ENCODE measurements around the gene CTSL.

CTSL gene

DNA sequence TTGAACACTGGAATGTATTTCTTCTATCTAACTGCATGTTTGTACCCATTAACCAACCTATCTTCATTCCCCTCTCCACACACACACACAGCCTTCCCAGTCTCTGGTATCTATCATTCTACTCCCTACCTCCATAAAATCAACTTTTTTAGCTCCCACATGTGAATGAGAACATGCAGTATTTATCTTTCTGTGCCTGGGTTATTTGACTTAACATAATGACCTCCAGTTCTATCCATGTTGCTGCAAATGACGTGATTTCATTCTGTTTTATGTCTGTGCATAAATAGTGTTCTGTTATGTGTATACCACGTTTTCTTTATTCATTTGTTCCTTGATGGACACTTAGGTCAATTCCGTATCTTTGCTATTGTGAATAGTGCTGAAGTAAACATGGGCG lies 38.7 kb upstream of the CTSL start:
- H3K4me3 Mint-ChIP-seq: no peak overlapping the region
- peaks cover 1% of the 10 kb centered on the region for H3K36me3 Mint-ChIP-seq (ENCODE audit: low read depth)
- H3K27me3 Mint-ChIP-seq (ENCODE audit: low read depth): peaks cover 29% of the 10 kb centered on the region
- no peaks in the 10 kb centered on the region for H3K9me3 Mint-ChIP-seq
- no peak overlapping the region for H3K27ac Mint-ChIP-seq
- peaks cover 11% of the 10 kb centered on the region for H3K4me1 Mint-ChIP-seq (ENCODE audit: low read depth)

DNA sequence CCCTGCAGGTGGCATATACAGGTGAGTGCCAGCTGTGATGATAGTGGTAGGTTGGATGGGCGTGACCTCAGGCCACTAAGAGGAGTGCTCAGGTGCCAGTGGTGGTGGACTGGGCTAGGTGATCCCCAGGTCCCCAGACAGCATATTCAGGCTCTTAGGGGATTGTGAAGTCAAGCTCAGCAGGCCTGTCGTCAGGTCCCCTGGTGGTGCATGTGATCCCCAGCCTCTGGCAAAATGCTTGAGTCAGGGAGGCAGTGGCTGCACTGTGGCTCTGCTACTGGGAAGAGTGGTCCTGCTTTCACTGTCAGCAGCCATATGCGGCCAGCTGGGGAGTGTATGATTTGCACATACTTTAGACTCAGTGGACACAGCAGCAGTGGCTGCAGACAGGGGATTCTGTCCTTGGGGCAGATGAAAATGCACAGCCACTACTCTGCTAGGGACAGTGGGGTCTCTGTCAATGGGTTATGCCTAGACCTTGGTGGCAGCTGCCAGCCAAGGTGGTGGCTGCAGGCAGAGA lies 31.6 kb upstream of the CTSL start:
- H3K27ac Mint-ChIP-seq: no peak overlapping the region
- peaks cover 13% of the 10 kb centered on the region for H3K9me3 Mint-ChIP-seq
- H3K27me3 Mint-ChIP-seq (ENCODE audit: low read depth): peaks cover 25% of the 10 kb centered on the region
- H3K4me3 Mint-ChIP-seq: no peak overlapping the region
- peaks cover 3% of the 10 kb centered on the region for H3K36me3 Mint-ChIP-seq (ENCODE audit: low read depth)
- no peaks in the 10 kb centered on the region for H3K4me1 Mint-ChIP-seq (ENCODE audit: low read depth)

DNA sequence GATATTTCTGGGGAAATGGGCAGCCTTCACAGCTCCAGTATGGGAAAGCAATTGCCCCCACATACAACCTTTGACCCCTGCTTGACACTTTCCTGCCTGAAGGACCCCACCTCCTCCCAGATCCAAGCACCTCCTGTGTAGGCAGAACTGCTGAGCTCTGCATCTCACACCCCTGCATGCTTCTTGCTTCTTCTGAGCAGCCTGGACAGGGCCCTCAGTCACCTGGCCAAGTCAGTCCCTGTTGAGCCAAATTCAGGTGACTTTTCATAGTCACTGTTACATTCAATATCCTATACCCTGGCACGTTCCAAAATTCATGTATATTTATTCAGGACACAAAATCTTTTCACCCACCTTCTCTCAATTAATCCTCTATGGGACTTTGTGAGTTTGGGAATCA lies 30.4 kb upstream of the CTSL start:
- no peak overlapping the region for H3K27ac Mint-ChIP-seq
- no peak overlapping the region for H3K4me3 Mint-ChIP-seq

DNA sequence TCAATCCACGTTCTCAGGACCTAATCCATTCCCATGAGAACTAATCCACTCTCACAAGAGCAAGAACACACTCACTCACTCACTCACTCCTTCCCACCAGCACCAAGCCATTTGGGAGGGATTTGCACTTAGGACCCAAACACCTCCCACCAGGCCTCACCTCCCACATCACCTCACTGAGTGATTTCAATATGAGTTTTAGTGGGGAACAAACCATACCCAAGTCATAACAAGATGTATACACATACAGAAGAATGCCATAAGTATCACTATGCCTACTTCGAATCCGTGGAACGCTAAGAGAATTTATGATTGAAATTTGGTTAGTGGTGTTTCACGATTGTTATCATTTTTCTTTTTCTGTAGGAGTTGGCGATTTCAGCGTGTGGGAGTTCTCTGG lies 29.3 kb upstream of the CTSL start:
- Mint-ChIP-seq H3K4me3 (no peak overlapping the region), H3K9me3 (peaks cover 13% of the 10 kb centered on the region)

More for the DNA sequence above, 30.4 kb upstream of the CTSL start:
- no peaks in the 10 kb centered on the region for H3K4me1 Mint-ChIP-seq (ENCODE audit: low read depth)
- peaks cover 27% of the 10 kb centered on the region for H3K27me3 Mint-ChIP-seq (ENCODE audit: low read depth)
- H3K9me3 Mint-ChIP-seq: peaks cover 13% of the 10 kb centered on the region
- peaks cover 3% of the 10 kb centered on the region for H3K36me3 Mint-ChIP-seq (ENCODE audit: low read depth)

DNA sequence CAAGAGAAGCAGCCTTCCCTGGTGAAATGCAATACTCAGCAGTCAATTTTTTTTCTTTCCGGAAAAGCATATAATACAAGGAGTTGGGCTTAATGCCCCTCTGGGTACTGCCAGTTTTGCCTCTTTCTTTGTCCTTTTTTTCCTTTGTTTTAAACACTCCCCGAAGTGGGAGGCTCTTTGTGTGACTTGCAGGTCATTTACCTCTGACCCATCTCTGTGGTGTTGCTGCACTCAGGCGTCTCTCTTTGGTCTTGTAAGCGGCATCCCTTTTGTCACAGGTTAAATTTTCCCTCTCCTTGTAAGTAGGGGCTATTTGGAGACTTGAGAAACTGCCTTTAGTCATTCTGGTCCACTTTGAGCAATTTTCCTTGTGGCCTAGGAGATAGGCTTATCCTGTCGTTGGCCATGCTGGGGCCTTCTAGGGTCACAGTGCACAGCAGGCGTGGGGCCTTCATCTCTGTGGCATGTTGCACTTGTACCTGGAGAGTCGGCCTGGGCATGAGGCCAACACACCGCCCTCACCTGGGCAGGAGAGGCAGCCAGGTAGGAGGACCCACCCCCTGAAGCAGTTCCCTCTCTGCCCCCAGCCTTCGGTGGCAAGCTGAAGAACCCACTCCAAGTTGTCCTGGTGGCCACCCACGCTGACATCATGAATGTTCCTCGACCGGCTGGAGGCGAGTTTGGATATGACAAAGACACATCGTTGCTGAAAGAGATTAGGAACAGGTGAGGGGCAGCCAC lies 27.7 kb upstream of the CTSL start:
- no peak overlapping the region for H3K27ac Mint-ChIP-seq
- peaks cover 8% of the 10 kb centered on the region for H3K9me3 Mint-ChIP-seq
- H3K36me3 Mint-ChIP-seq (ENCODE audit: low read depth): no peaks in the 10 kb centered on the region
- H3K27me3 Mint-ChIP-seq (ENCODE audit: low read depth): peaks cover 25% of the 10 kb centered on the region
- H3K4me1 Mint-ChIP-seq (ENCODE audit: low read depth): no peaks in the 10 kb centered on the region
- no peak overlapping the region for H3K4me3 Mint-ChIP-seq

More for the DNA sequence above, 29.3 kb upstream of the CTSL start:
- Mint-ChIP-seq H3K27me3 (ENCODE audit: low read depth) (peaks cover 25% of the 10 kb centered on the region), H3K36me3 (ENCODE audit: low read depth) (peaks cover 3% of the 10 kb centered on the region), H3K27ac (no peak overlapping the region), H3K4me1 (ENCODE audit: low read depth) (no peaks in the 10 kb centered on the region)

DNA sequence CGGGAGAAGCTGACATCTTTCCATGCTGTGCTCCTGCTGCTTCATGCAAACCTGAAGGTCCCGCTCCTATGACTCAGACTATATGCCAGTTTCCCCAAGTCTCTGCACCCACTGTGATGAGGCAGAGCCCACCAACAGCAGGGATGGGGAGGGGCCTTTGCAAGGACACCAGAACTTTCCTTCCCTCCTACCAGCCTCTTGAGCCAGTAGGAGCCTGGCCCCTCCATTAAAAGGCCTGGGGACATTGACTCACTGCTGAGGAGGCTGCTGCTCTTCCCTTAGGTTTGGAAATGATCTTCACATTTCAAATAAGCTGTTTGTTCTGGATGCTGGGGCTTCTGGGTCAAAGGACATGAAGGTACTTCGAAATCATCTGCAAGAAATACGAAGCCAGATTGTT lies 26.1 kb upstream of the CTSL start:
- Mint-ChIP-seq H3K27me3 (ENCODE audit: low read depth) (peaks cover 29% of the 10 kb centered on the region), H3K27ac (no peak overlapping the region), H3K4me1 (ENCODE audit: low read depth) (no peaks in the 10 kb centered on the region), H3K9me3 (no peaks in the 10 kb centered on the region), H3K36me3 (ENCODE audit: low read depth) (no peaks in the 10 kb centered on the region), H3K4me3 (no peak overlapping the region)

DNA sequence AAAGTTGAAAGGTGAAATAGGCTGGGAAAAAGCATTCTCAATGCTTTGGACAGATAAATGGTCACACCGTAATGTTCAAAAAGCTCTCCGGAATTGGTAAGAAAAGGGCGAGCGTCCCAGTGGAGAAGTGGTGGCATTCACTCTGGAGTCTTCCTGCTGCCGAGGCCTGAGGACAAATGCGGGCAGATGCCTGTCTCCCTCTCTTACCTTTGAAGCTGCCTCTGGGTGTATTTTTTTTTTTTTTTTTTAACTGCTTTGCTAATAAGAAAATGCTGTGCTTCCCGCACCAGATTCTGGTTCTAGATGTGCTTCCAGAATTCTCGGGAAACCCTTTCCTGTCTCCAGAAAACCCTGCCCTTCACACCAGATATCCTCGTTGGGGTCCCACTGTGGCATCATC lies 24.4 kb upstream of the CTSL start:
- no peaks in the 10 kb centered on the region for H3K36me3 Mint-ChIP-seq (ENCODE audit: low read depth)
- H3K27ac Mint-ChIP-seq: no peak overlapping the region
- H3K27me3 Mint-ChIP-seq (ENCODE audit: low read depth): peaks cover 36% of the 10 kb centered on the region
- H3K9me3 Mint-ChIP-seq: no peaks in the 10 kb centered on the region
- no peaks in the 10 kb centered on the region for H3K4me1 Mint-ChIP-seq (ENCODE audit: low read depth)
- no peak overlapping the region for H3K4me3 Mint-ChIP-seq

DNA sequence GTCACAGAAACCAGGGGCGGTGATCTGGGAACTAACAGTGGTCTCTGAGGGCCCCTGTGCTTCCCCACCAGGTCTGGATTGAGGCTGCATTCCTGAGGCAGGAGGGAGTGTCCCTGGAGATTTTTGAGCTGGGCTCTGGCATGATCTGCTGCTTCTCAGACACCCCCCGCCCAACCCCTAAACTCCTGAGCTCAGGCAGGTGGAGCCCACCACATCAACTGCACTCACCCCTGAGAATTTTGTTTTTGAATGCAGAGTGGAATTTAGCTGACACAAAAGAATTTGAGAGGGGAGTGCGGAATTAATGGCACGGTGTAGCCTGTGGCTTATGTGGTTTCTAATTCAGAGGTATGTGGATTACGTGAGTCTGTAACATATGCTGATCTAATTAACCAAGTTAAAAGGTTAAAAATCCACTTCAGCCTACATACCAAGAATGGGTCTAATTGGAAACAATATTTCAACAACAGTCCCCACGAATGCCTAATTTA lies 23.9 kb upstream of the CTSL start:
- Mint-ChIP-seq H3K27ac (no peak overlapping the region), H3K27me3 (ENCODE audit: low read depth) (peaks cover 34% of the 10 kb centered on the region), H3K4me3 (no peak overlapping the region), H3K4me1 (ENCODE audit: low read depth) (no peaks in the 10 kb centered on the region), H3K9me3 (no peaks in the 10 kb centered on the region), H3K36me3 (ENCODE audit: low read depth) (no peaks in the 10 kb centered on the region)

DNA sequence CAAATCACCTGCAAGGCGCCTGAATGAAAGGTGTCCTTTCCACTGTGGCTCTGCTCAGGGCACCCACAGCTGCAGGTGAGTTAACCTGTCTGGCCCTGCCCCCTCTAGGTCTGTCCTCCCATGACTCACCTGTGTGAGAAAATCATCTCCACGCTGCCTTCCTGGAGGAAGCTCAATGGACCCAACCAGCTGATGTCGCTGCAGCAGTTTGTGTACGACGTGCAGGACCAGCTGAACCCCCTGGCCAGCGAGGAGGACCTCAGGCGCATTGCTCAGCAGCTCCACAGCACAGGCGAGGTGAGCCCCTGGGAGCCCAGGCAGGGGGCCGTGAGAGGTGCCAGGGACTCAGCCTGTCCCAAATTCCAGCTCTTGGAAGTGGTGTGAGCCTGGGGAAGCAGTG lies 23.0 kb upstream of the CTSL start:
- no peaks in the 10 kb centered on the region for H3K9me3 Mint-ChIP-seq
- H3K4me1 Mint-ChIP-seq (ENCODE audit: low read depth): peaks cover 3% of the 10 kb centered on the region
- peaks cover 2% of the 10 kb centered on the region for H3K36me3 Mint-ChIP-seq (ENCODE audit: low read depth)
- H3K4me3 Mint-ChIP-seq: no peak overlapping the region
- H3K27me3 Mint-ChIP-seq (ENCODE audit: low read depth): peaks cover 41% of the 10 kb centered on the region
- H3K27ac Mint-ChIP-seq: no peak overlapping the region

DNA sequence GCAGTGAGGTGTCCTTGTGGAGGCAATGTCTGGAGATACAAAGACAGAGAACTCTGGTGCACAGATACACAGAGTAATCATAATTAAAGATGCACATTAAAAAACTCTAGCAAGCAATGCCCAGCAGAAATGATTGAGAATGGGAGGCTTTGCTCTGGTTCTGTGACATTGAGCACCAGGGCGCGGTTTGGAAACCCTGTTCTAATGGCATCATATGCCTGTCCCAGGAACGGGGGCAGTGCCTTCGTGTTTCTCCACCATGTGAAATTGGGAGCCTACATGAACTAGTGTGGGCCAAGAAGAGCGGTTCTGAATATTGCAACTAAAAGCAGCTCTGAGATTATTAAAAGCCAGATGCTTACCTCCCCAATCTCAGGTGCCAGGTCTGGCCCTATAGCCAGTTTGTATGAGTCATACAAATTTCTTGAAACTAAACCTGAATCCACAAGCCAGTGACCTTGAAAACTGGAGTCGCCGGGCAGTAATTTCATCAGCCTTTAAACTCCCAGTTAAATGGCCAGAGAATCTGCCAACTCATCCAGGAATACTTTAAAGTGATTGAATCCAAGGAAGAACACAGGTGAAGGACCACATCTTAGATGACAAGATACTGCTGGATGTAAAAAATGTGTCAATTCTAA lies 22.2 kb upstream of the CTSL start:
- H3K36me3 Mint-ChIP-seq (ENCODE audit: low read depth): peaks cover 2% of the 10 kb centered on the region

DNA sequence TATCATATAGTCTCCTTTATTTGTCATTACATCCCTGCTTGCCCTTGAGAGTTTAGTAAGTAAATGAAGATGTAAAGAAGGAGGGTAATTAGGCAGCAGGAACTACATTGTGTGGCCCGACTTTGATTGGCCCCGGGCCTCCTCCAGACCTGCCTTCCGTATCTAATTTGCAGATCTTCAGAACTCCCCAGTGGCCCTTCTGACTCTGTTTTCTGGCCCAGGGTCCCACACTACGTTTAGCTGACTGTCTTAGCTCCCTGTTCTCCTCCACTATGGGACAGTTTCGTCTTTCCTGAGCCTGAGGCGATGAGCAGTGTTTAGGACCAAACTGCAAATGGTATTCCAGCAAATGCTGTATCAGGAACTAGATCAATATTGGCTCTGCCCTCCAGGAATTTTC lies 21.6 kb upstream of the CTSL start:
- Mint-ChIP-seq H3K9me3 (no peaks in the 10 kb centered on the region), H3K36me3 (ENCODE audit: low read depth) (peaks cover 2% of the 10 kb centered on the region), H3K27ac (no peak overlapping the region), H3K27me3 (ENCODE audit: low read depth) (peaks cover 48% of the 10 kb centered on the region), H3K4me3 (no peak overlapping the region), H3K4me1 (ENCODE audit: low read depth) (peaks cover 14% of the 10 kb centered on the region)

More for the DNA sequence above, 22.2 kb upstream of the CTSL start:
- Mint-ChIP-seq H3K27ac (no peak overlapping the region), H3K9me3 (no peaks in the 10 kb centered on the region), H3K4me3 (no peak overlapping the region), H3K27me3 (ENCODE audit: low read depth) (peaks cover 46% of the 10 kb centered on the region), H3K4me1 (ENCODE audit: low read depth) (peaks cover 8% of the 10 kb centered on the region)

DNA sequence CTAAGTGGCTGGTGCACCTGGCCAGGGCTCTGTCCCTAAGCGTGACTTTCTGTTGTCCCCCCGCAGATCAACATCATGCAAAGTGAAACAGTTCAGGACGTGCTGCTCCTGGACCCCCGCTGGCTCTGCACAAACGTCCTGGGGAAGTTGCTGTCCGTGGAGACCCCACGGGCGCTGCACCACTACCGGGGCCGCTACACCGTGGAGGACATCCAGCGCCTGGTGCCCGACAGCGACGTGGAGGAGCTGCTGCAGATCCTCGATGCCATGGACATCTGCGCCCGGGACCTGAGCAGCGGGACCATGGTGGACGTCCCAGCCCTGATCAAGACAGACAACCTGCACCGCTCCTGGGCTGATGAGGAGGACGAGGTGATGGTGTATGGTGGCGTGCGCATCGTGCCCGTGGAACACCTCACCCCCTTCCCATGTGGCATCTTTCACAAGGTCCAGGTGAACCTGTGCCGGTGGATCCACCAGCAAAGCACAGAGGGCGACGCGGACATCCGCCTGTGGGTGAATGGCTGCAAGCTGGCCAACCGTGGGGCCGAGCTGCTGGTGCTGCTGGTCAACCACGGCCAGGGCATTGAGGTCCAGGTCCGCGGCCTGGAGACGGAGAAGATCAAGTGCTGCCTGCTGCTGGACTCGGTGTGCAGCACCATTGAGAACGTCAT lies 19.7 kb upstream of the CTSL start:
- Mint-ChIP-seq H3K4me3 (no peak overlapping the region), H3K27ac (no peak overlapping the region), H3K9me3 (no peaks in the 10 kb centered on the region), H3K4me1 (ENCODE audit: low read depth) (peaks cover 23% of the 10 kb centered on the region), H3K36me3 (ENCODE audit: low read depth) (peaks cover 2% of the 10 kb centered on the region), H3K27me3 (ENCODE audit: low read depth) (peaks cover 41% of the 10 kb centered on the region)

DNA sequence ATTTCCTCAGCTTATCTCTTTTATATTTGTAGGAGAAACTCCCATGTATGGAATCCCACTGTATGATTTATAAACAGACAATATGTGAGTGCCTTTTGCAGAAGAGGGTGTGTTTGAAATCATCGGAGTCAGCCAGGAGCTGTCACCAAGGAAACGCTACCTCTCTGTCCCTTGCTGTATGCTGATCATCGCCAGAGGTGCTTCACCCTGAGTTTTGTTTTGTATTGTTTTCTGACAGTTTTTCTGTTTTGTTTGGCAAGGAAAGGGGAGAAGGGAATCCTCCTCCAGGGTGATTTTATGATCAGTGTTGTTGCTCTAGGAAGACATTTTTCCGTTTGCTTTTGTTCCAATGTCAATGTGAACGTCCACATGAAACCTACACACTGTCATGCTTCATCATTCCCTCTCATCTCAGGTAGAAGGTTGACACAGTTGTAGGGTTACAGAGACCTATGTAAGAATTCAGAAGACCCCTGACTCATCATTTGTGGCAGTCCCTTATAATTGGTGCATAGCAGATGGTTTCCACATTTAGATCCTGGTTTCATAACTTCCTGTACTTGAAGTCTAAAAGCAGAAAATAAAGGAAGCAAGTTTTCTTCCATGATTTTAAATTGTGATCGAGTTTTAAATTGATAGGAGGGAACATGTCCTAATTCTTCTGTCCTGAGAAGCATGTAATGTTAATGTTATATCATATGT lies 18.0 kb upstream of the CTSL start:
- H3K4me3 Mint-ChIP-seq: no peak overlapping the region

DNA sequence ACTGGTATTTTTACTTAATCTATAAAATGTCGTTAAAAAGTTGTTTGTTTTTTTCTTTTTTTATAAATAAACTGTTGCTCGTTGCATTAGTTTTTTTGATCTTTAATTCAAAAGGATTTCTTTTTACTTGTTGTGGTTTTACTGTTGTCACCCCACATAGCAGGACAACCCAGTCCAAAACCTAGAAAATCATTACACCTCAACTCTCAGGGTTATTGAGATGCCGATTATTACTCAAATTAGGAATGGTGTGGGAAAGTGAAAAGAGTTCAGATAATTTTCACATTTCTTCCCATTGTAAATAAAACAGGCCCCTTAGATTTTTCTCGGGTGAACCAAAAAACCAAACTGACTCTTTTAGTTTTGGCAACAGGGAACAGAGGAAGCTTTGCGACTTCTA lies 17.4 kb upstream of the CTSL start:
- Mint-ChIP-seq H3K27ac (peak overlapping the region; percentile 55), H3K36me3 (ENCODE audit: low read depth) (peaks cover 2% of the 10 kb centered on the region), H3K4me1 (ENCODE audit: low read depth) (peaks cover 34% of the 10 kb centered on the region), H3K27me3 (ENCODE audit: low read depth) (peaks cover 40% of the 10 kb centered on the region), H3K4me3 (peak overlapping the region; percentile 44), H3K9me3 (no peaks in the 10 kb centered on the region)

More for the DNA sequence above, 18.0 kb upstream of the CTSL start:
- peaks cover 2% of the 10 kb centered on the region for H3K36me3 Mint-ChIP-seq (ENCODE audit: low read depth)
- H3K4me1 Mint-ChIP-seq (ENCODE audit: low read depth): peaks cover 28% of the 10 kb centered on the region
- no peaks in the 10 kb centered on the region for H3K9me3 Mint-ChIP-seq
- peaks cover 38% of the 10 kb centered on the region for H3K27me3 Mint-ChIP-seq (ENCODE audit: low read depth)
- H3K27ac Mint-ChIP-seq: no peak overlapping the region
